SU-DHL-6 (cell line): Measurements from ENCODE around the gene MOB3B.

Experiments used
- H2AFZ ChIP-seq: fragments of 200-600 bp; sonication (generic); 2 replicates; pipeline ENCODE4 v1.6.1; 2014; ENCODE audit warnings: low read depth, mild to moderate bottlenecking, moderate library complexity, mixed read lengths, antibody characterized with exemption, low read length; ENCODE audit not compliant: severe bottlenecking
- H3F3A ChIP-seq: fragments of 200-600 bp; shearing (Covaris generic); 2 replicates; pipeline ENCODE4 v1.6.0; 2016; ENCODE audit warnings: antibody characterized with exemption, mild to moderate bottlenecking; ENCODE audit not compliant: insufficient read depth
- H3K27ac ChIP-seq: fragments of 200-600 bp; sonication (generic); 2 replicates; pipeline ENCODE4 v1.5.1; 2016; ENCODE audit warnings: low read depth, mild to moderate bottlenecking, low read length, moderate library complexity, mixed read lengths
- H3K27me3 ChIP-seq: fragments of 200-600 bp; sonication (generic), shearing (Covaris generic); 2 replicates; pipeline ENCODE4 v1.6.0; 2014; ENCODE audit warnings: mild to moderate bottlenecking, low read length
- H3K36me3 ChIP-seq: fragments of 200-600 bp; sonication (generic); 2 replicates; pipeline ENCODE4 v1.6.1; 2014; ENCODE audit warnings: mild to moderate bottlenecking, low read length, mixed read lengths
- H3K4me2 ChIP-seq: fragments of 300-600, 200-600 bp; shearing (Covaris generic), sonication (generic); 2 replicates; pipeline ENCODE4 v1.6.0; 2014; ENCODE audit warnings: low read length, low read depth, mild to moderate bottlenecking; ENCODE audit not compliant: poor library complexity, severe bottlenecking
- H3K4me3 ChIP-seq: fragments of 200-600 bp; sonication (generic); 2 replicates; pipeline ENCODE4 v1.5.1; 2014; ENCODE audit warnings: antibody characterized with exemption, low read length, mild to moderate bottlenecking, mixed read lengths; ENCODE audit not compliant: insufficient read depth, poor library complexity, severe bottlenecking
- H3K79me2 ChIP-seq: fragments of 200-600 bp; sonication (generic); 2 replicates; pipeline ENCODE4 v1.6.1; 2014; ENCODE audit warnings: mild to moderate bottlenecking, low read length, moderate library complexity; ENCODE audit not compliant: insufficient read depth
- H3K9ac ChIP-seq: fragments of 200-600 bp; sonication (generic); 2 replicates; pipeline ENCODE4 v1.7.0; 2014; ENCODE audit warnings: mild to moderate bottlenecking, low read length
- H3K9me2 ChIP-seq: fragments of 200-600 bp; sonication (generic); replicated peaks from 2 replicates; pipeline ENCODE4 v1.6.1; 2014; ENCODE audit warnings: low read length; ENCODE audit not compliant: insufficient read depth
- H3K9me3 ChIP-seq: fragments of 200-600 bp; sonication (generic); 2 replicates; pipeline ENCODE4 v1.6.1; 2014; ENCODE audit warnings: low read length, mixed read lengths; ENCODE audit not compliant: insufficient read depth
- H4K20me1 ChIP-seq: fragments of 200-600 bp; sonication (generic); 2 replicates; pipeline ENCODE4 v1.6.1; 2014; ENCODE audit warnings: low read depth, mild to moderate bottlenecking, antibody characterized with exemption, low read length, moderate library complexity, mixed read lengths
- CTCF ChIP-seq: fragments of 200-600 bp; sonication (generic); IDR thresholded peaks from one replicate; pipeline ENCODE4 v1.5.1; 2017; ENCODE audit warnings: antibody characterized with exemption, mild to moderate bottlenecking, low read length, moderate library complexity; ENCODE audit not compliant: insufficient read depth, poor library complexity, severe bottlenecking
- EZH2phosphoT487 ChIP-seq: fragments of 200-600 bp; sonication (generic), shearing (Covaris generic); conservative IDR thresholded peaks from 2 replicates; pipeline ENCODE4 v1.6.1; 2018; ENCODE audit warnings: mild to moderate bottlenecking, antibody characterized with exemption, low read length, moderate library complexity, mixed read lengths

MOB3B gene

GRCh38 chr9:27530915-27531755, 1.5 kb upstream of the MOB3B start:
- no peaks in the 10 kb centered on the region for H3K9me2 ChIP-seq
- no peaks in the 10 kb centered on the region for H3K27me3 ChIP-seq
- no peak overlapping the region for H3K4me3 ChIP-seq
- no peaks in the 10 kb centered on the region for H3F3A ChIP-seq
- TF ChIP-seq EZH2phosphoT487 (no peak), CTCF (no peak)
- H3K9me3 ChIP-seq = no peaks in the 10 kb centered on the region
- no peaks in the 10 kb centered on the region for H4K20me1 ChIP-seq
- no peak overlapping the region for H2AFZ ChIP-seq
- H3K79me2 ChIP-seq = no peaks in the 10 kb centered on the region
- no peak overlapping the region for H3K9ac ChIP-seq
- no peak overlapping the region for H3K4me2 ChIP-seq
- H3K36me3 ChIP-seq = no peaks in the 10 kb centered on the region
- H3K27ac ChIP-seq = no peak overlapping the region

- Histone ChIP-seq H3K27ac (no peak overlapping the region), H3K9ac (peak overlapping the region; percentile 47), H3K36me3 (no peaks in the 10 kb centered on the region), H3K9me2 (no peaks in the 10 kb centered on the region), H3F3A (no peaks in the 10 kb centered on the region), H3K27me3 (no peaks in the 10 kb centered on the region), H3K9me3 (no peaks in the 10 kb centered on the region), H3K4me3 (peak overlapping the region; percentile 57), H4K20me1 (no peaks in the 10 kb centered on the region), H3K4me2 (peak overlapping the region; percentile 78), H2AFZ (peak overlapping the region; percentile 85), H3K79me2 (no peaks in the 10 kb centered on the region)
- TF ChIP-seq EZH2phosphoT487 = no peak
- no peak for TF ChIP-seq CTCF
Observed at GRCh38 chr9:27528886-27529315, 713 bp downstream of the MOB3B start.

GRCh38 chr9:27528076-27528885, 1.3 kb downstream of the MOB3B start:
- Histone ChIP-seq H2AFZ (no peak overlapping the region), H3K36me3 (no peaks in the 10 kb centered on the region), H4K20me1 (no peaks in the 10 kb centered on the region), H3K9me2 (no peaks in the 10 kb centered on the region), H3K4me2 (peak overlapping the region; percentile 78), H3K4me3 (no peak overlapping the region), H3F3A (no peaks in the 10 kb centered on the region), H3K9me3 (no peaks in the 10 kb centered on the region), H3K27ac (no peak overlapping the region), H3K27me3 (no peaks in the 10 kb centered on the region), H3K9ac (peak overlapping the region; percentile 47; the same call in 1 of the 2 replicates), H3K79me2 (no peaks in the 10 kb centered on the region)
- TF ChIP-seq EZH2phosphoT487 (no peak), CTCF (no peak)
